K562 (cell line): ENCODE measurements around the gene ST6GAL1. TPM values are rescaled to one million over a fixed set of nuclear protein-coding genes. Genes with fewer than 3 reads are reported as not detected.

Experiments
- BCLAF1 ChIP-seq, 2 experiments: fragments of 450-650 bp in 1 of 2; IDR thresholded peaks; 2 replicates each; pipeline ENCODE4 v1.6.1; 2011 to 2017; ENCODE audit warnings: low read depth in 2 of 2, antibody characterized with exemption in 1 of 2, borderline replicate concordance in 1 of 2, low read length in 1 of 2, mild to moderate bottlenecking in 1 of 2, mixed read lengths in 1 of 2; ENCODE audit not compliant: control insufficient read depth in 1 of 2
- CAMTA2 ChIP-seq: fragments of 250-450 bp; sonication (Bioruptor Pico); conservative IDR thresholded peaks from 2 replicates; pipeline ENCODE4 v1.5.1; 2022
- CTCFL ChIP-seq: IDR thresholded peaks from 2 replicates; pipeline ENCODE4 v1.6.1; 2011; ENCODE audit warnings: borderline replicate concordance, low read depth, mild to moderate bottlenecking, moderate library complexity, low read length; ENCODE audit not compliant: insufficient read depth, poor library complexity, severe bottlenecking
- HMBOX1 ChIP-seq: sonication (generic); IDR thresholded peaks from 2 replicates; pipeline ENCODE4 v1.6.1; 2016
- HMG20A ChIP-seq: fragments of 450-650 bp; formaldehyde crosslinking; conservative IDR thresholded peaks from 2 replicates; pipeline ENCODE4 v1.4.0; 2020; ENCODE audit warnings: mild to moderate bottlenecking, mixed read lengths
- HMGN3 ChIP-seq: IDR thresholded peaks from 2 replicates; pipeline ENCODE4 v1.6.1; 2011; ENCODE audit warnings: borderline replicate concordance, low read depth, mild to moderate bottlenecking, mixed read lengths, low read length; ENCODE audit not compliant: insufficient read length; ENCODE audit errors: extremely low read depth
- KAT7 ChIP-seq: sonication (generic); formaldehyde crosslinking; IDR thresholded peaks from 2 replicates; pipeline ENCODE4 v1.8.0; 2022; ENCODE audit warnings: missing genetic modification reagents, mild to moderate bottlenecking, borderline replicate concordance
- MXI1 ChIP-seq: IDR thresholded peaks from 2 replicates; pipeline ENCODE4 v1.6.1; 2011; ENCODE audit warnings: low read depth, mild to moderate bottlenecking, improper control_type of control experiment, low read length
- POU5F1 ChIP-seq: fragments of 150-350 bp; IDR thresholded peaks from 2 replicates; pipeline ENCODE4 v1.6.1; 2014; ENCODE audit warnings: borderline replicate concordance, low read length, low read depth, mild to moderate bottlenecking; ENCODE audit not compliant: partially characterized antibody
- RHOXF2B ChIP-seq: fragments of 250-450 bp; sonication (Bioruptor Pico); conservative IDR thresholded peaks from 2 replicates; pipeline ENCODE4 v1.5.1; 2021
- SP1 ChIP-seq: sonication (generic); formaldehyde crosslinking; IDR thresholded peaks from 2 replicates; pipeline ENCODE4 v1.8.1; 2022; ENCODE audit warnings: mild to moderate bottlenecking, missing genetic modification reagents
- SREBF2 ChIP-seq: sonication (generic); formaldehyde crosslinking; IDR thresholded peaks from 2 replicates; pipeline ENCODE4 v1.4.0; 2020; ENCODE audit warnings: mild to moderate bottlenecking, missing genetic modification reagents
- TEAD1 ChIP-seq, 2 experiments: fragments of 450-650 bp in 1 of 2; sonication (generic) in 1 of 2; formaldehyde crosslinking; IDR thresholded peaks; 2 replicates each; pipeline versions ENCODE4 v1.4.0 to v1.8.0; 2020 to 2022; ENCODE audit warnings: mild to moderate bottlenecking in 2 of 2, missing genetic modification reagents in 1 of 2
- XRCC4 ChIP-seq: IDR thresholded peaks from one replicate; pipeline ENCODE4 v1.6.1; 2011; ENCODE audit not compliant: insufficient read depth, insufficient read length; ENCODE audit errors: extremely low read depth
- ZC3H8 ChIP-seq: fragments of 450-650 bp; IDR thresholded peaks from 2 replicates; pipeline ENCODE4 v1.6.1; 2017
- ZNF140 ChIP-seq: fragments of 250-450 bp; sonication (Bioruptor Pico); IDR thresholded peaks from 2 replicates; pipeline ENCODE4 v1.8.0; 2021; ENCODE audit warnings: moderate library complexity, mild to moderate bottlenecking, inconsistent platforms
- ZNF197 ChIP-seq: fragments of 200-800 bp; sonication (Bioruptor generic); IDR thresholded peaks from 2 replicates; pipeline ENCODE4 v1.6.1; 2016; ENCODE audit warnings: low read depth, missing genetic modification characterization, missing compliant biosample characterization
- ZNF347 ChIP-seq: fragments of 450-650 bp; formaldehyde crosslinking; IDR thresholded peaks from 2 replicates; pipeline ENCODE4 v1.4.0; 2020; ENCODE audit warnings: low read depth, mild to moderate bottlenecking, moderate library complexity
- ZNF584 ChIP-seq: fragments of 200-800 bp; sonication (Bioruptor generic); IDR thresholded peaks from 2 replicates; pipeline ENCODE4 v1.6.1; 2016; ENCODE audit warnings: low read depth, mild to moderate bottlenecking, missing genetic modification characterization, missing compliant biosample characterization
- ZSCAN32 ChIP-seq: fragments of 450-650 bp; formaldehyde crosslinking; IDR thresholded peaks from 2 replicates; pipeline ENCODE4 v1.4.0; 2020; ENCODE audit warnings: mild to moderate bottlenecking, moderate library complexity
- polyA plus RNA-seq, 8 experiments: library from polyadenylated mRNA; depleted of rRNA in 4 of 8; stranded (reverse) in 5 of 8; unstranded in 3 of 8; fragments of >200 nt; fragmentation: Nextera tagmentation in 2 of 8; fragmentation: Illumina TruSeq in 1 of 8; extraction: Ambion mirVana in 2 of 8; extraction: Trizol in 1 of 8; gene quantifications; 2 replicates each; pipeline versions ENCODE4 v1.2.1 to v1.2.3, GENCODE V29; 2011 to 2014; ENCODE audit warnings: inconsistent platforms in 1 of 8, missing spikeins in 1 of 8
- total RNA-seq, 7 experiments: library from RNA; depleted of rRNA in 6 of 7; stranded (reverse); fragments of >200 nt in 6 of 7; fragmentation: Illumina TruSeq in 2 of 7; extraction: Trizol in 2 of 7; gene quantifications; 2 replicates each; pipeline versions ENCODE4 v1.2.1 to v1.2.3, GENCODE V29; 2011 to 2021; ENCODE audit warnings: low replicate concordance in 1 of 7
- TF ChIP-seq, protein P1 (sequence below): fragments of 450-650 bp; formaldehyde crosslinking; IDR thresholded peaks from 2 replicates; pipeline ENCODE4 v1.4.0; 2020; ENCODE audit warnings: mild to moderate bottlenecking, mixed read lengths

ST6GAL1 gene
- total and polyA plus RNA-seq, 9 of the 15 experiments (the other 6 are each of a cell fraction or from before 2014, with no cell fraction given): 31.9 to 145 (median 71.0) TPM

DNA sequence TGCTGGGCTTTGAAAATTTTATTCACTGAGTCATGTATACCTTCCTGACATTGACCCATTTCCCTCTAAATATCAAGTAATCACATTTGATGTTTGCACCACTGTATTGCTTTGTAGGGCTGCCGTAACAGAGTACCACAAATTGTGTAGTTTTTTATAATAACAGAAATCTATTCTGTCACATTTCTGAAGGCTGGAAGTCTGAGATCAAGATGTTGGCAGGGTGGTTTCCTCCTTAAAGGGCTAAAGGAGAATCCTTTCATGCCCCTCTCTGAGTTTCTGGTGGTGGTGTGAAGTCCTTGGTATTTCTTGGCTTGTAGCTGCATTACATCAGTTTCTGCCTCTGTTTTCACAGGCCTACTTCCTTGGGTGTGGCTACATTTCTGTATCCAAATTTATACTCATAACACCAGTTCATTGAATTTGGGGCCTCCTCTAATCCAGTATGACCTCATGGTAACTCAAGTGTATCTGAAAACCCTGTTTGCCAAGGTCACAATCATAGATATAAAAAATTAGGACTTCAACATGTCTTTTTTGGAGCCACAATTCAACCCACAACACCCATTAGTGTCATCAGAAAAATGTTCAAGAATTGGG is 29.1 kb upstream of the ST6GAL1 start (continued):
- TF ChIP-seq CTCFL: no peak
- TF ChIP-seq HMBOX1: no peak
- no peak for TF ChIP-seq POU5F1
- TF ChIP-seq KAT7 (CRISPR knock-in tag): no peak
- TF ChIP-seq ZSCAN32 (CRISPR knock-in tag): no peak
- TF ChIP-seq MXI1: no peak
- no peak for TF ChIP-seq CAMTA2 (CRISPR knock-in tag)
- TF ChIP-seq ZNF584 (CRISPR knock-in tag): peak; percentile 85
- no peak for TF ChIP-seq HMG20A (CRISPR knock-in tag)
- no peak for TF ChIP-seq HMGN3
- no peak for TF ChIP-seq SREBF2 (CRISPR knock-in tag)
- TF ChIP-seq ZNF140 (CRISPR knock-in tag): no peak
- no peak for TF ChIP-seq SP1 (CRISPR knock-in tag)
- TF ChIP-seq RHOXF2B (CRISPR knock-in tag): no peak
- TF ChIP-seq ZNF197 (CRISPR knock-in tag): no peak
- TF ChIP-seq ZNF347 (CRISPR knock-in tag): no peak
- TF ChIP-seq BCLAF1 (IDR thresholded peaks at IDR 0.05; ENCODE audit: borderline replicate concordance in 1 of 2, control insufficient read depth in 1 of 2, low read depth in 2 of 2, low read length in 1 of 2): no peak
- no peak for TF ChIP-seq ZC3H8
- no peak for TF ChIP-seq TEAD1 (CRISPR knock-in tag; IDR thresholded peaks at IDR 0.05)
- TF ChIP-seq, protein P1, sequence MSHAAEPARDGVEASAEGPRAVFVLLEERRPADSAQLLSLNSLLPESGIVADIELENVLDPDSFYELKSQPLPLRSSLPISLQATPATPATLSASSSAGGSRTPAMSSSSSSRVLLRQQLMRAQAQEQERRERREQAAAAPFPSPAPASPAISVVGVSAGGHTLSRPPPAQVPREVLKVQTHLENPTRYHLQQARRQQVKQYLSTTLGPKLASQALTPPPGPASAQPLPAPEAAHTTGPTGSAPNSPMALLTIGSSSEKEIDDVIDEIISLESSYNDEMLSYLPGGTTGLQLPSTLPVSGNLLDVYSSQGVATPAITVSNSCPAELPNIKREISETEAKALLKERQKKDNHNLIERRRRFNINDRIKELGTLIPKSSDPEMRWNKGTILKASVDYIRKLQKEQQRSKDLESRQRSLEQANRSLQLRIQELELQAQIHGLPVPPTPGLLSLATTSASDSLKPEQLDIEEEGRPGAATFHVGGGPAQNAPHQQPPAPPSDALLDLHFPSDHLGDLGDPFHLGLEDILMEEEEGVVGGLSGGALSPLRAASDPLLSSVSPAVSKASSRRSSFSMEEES (CRISPR knock-in tag): no peak
- TF ChIP-seq XRCC4: no peak
